K562 (cell line): ENCODE measurements around the gene NBEAL1. TPM values are rescaled to one million over a fixed set of nuclear protein-coding genes. Genes with fewer than 3 reads are reported as not detected.

Experiments used
- ATAC-seq: fragments of 200-7000 bp; cut with Tn5 transposase; 3 replicates; pipeline ENCODE4 v1.9.1; 2020; ENCODE audit warnings: moderate library complexity
- BruUV-seq: library from RNA; stranded (reverse); fragments of 400-500 nt; replicated peaks from 2 replicates; lab custom pipeline; 2021; lab: Mats Ljungman, UMichigan
- CTCF ChIA-PET: fragments of 300-600 bp; formaldehyde crosslinking; extraction: SDS; loops from one replicate; lab custom pipeline; 2021; ENCODE audit warnings: low intra/inter-chr PET ratio; lab: Yijun Ruan, JAX
- POLR2A ChIA-PET: fragments of 300-600, 350-650 bp; sonication (Branson Sonifier 250); formaldehyde crosslinking; extraction: SDS; loops from one replicate; lab custom pipeline; 2021; ENCODE audit warnings: antibody characterized with exemption, inconsistent platforms; lab: Yijun Ruan, JAX
- DNase-seq, 4 experiments: peaks; one replicate each; pipeline versions ENCODE4 v3.0.0 to v3.0.0-alpha.2; 2011 to 2018; ENCODE audit warnings: low spot score in 3 of 4, mixed read lengths in 3 of 4; ENCODE audit errors: extremely low read depth in 1 of 4
- FAIRE-seq: peaks from 2 replicates; lab custom pipeline; 2011; peaks lifted over from hg19 to GRCh38; lab: Jason Lieb, UNC
- H2AFZ ChIP-seq: 2 replicates; pipeline ENCODE4 v1.6.0; 2011; ENCODE audit warnings: low read depth, low read length, control low read depth, inconsistent platforms
- H3K27ac ChIP-seq: fragments of 200-600 bp; 3 replicates; pipeline ENCODE4 v1.8.0; 2011; ENCODE audit warnings: low read depth, mild to moderate bottlenecking, control low read depth, inconsistent platforms, low read length, moderate library complexity, mixed read lengths; ENCODE audit errors: extremely low read depth
- H3K27me3 ChIP-seq, 2 experiments: fragments of 300-600 bp in 1 of 2; 2 replicates in 1 of 2; 3 replicates in 1 of 2; pipeline versions ENCODE4 v1.6.0 to v1.8.0; 2011; ENCODE audit warnings: inconsistent platforms in 2 of 2, low read length in 2 of 2, mild to moderate bottlenecking in 1 of 2, mixed read lengths in 1 of 2, moderate library complexity in 1 of 2; ENCODE audit not compliant: control insufficient read depth in 2 of 2, insufficient read depth in 2 of 2
- H3K36me3 ChIP-seq: fragments of 300-600 bp; 3 replicates; pipeline ENCODE4 v1.8.0; 2011; ENCODE audit warnings: mild to moderate bottlenecking, low read length, inconsistent platforms; ENCODE audit not compliant: control insufficient read depth, insufficient read depth
- H3K4me1 ChIP-seq, 2 experiments: fragments of 200-600 bp in 1 of 2; replicated peaks in 1 of 2; 2 replicates in 1 of 2; 3 replicates in 1 of 2; pipeline versions ENCODE4 v1.5.1 to v1.8.0; 2011; ENCODE audit warnings: inconsistent platforms in 2 of 2, low read length in 2 of 2, mild to moderate bottlenecking in 1 of 2, mixed read lengths in 1 of 2, moderate library complexity in 1 of 2; ENCODE audit not compliant: control insufficient read depth in 2 of 2, insufficient read depth in 2 of 2
- H3K4me2 ChIP-seq: 2 replicates; pipeline ENCODE4 v1.6.1; 2011; ENCODE audit warnings: low read length, control low read depth, inconsistent platforms, mixed read lengths; ENCODE audit not compliant: insufficient read depth
- H3K4me3 ChIP-seq: fragments of 200-600 bp; sonication (generic), shearing (Covaris generic); 2 replicates; pipeline ENCODE4 v1.5.1; 2016; ENCODE audit warnings: control low read depth, inconsistent platforms
- H3K79me2 ChIP-seq: fragments of 200-600 bp; 3 replicates; pipeline ENCODE4 v1.8.0; 2011; ENCODE audit warnings: low read length, inconsistent platforms; ENCODE audit not compliant: control insufficient read depth, insufficient read depth
- H3K9ac ChIP-seq, 2 experiments: 2 replicates each; pipeline versions ENCODE4 v1.6.0 to v1.6.1; 2011; ENCODE audit warnings: low read depth in 2 of 2, low read length in 2 of 2, control low read depth in 1 of 2, inconsistent platforms in 1 of 2, mild to moderate bottlenecking in 1 of 2, mixed read lengths in 1 of 2; ENCODE audit not compliant: insufficient read depth in 1 of 2
- H3K9me1 ChIP-seq: one replicate; pipeline ENCODE4 v1.6.0; 2011; ENCODE audit warnings: inconsistent platforms, mild to moderate bottlenecking, low read length, moderate library complexity; ENCODE audit not compliant: control insufficient read depth, insufficient read depth
- H3K9me3 ChIP-seq: replicated peaks from 2 replicates; pipeline ENCODE4 v1.5.1; 2011; ENCODE audit warnings: low read depth, low read length, inconsistent platforms; ENCODE audit not compliant: control insufficient read depth, insufficient read depth
- H4K20me1 ChIP-seq: replicated peaks from 2 replicates; pipeline ENCODE4 v1.6.1; 2011; ENCODE audit warnings: low read length, inconsistent platforms, mixed read lengths; ENCODE audit not compliant: control insufficient read depth, insufficient read depth
- MEIS2 ChIP-seq: fragments of 450-650 bp; IDR thresholded peaks from 2 replicates; pipeline ENCODE4 v1.6.1; 2014; ENCODE audit warnings: mild to moderate bottlenecking; ENCODE audit not compliant: partially characterized antibody
- ZNF384 ChIP-seq: IDR thresholded peaks from 2 replicates; pipeline ENCODE4 v1.6.1; 2012; ENCODE audit warnings: low read depth, low read length, improper control_type of control experiment
- ZNF583 ChIP-seq: fragments of 250-450 bp; sonication (Bioruptor Pico); IDR thresholded peaks from 2 replicates; pipeline ENCODE4 v1.4.0; 2020
- WGBS: fragments of 100-300 bp; shearing (Covaris generic); methylation state at CpG from one replicate; pipeline ENCODE4 v1.1.6; 2016; ENCODE audit warnings: low coverage, mixed read lengths; ENCODE audit not compliant: insufficient coverage; ENCODE audit errors: missing lambda C conversion rate; 5-methylcytosine and 5-hydroxymethylcytosine counted together
- in situ Hi-C: fragments of 300-500 bp; cut with MboI; formaldehyde crosslinking; loops from 4 replicates; pipeline ENCODE4 v1.15.0; 2018; ENCODE audit warnings: inconsistent platforms, mixed read lengths
- intact Hi-C: fragments of 100-400 bp; cut with micrococcal nuclease; formaldehyde crosslinking; loops from 2 replicates; pipeline ENCODE4 v1.14.2; 2022
- polyA plus RNA-seq, 8 experiments: library from polyadenylated mRNA; depleted of rRNA in 4 of 8; stranded (reverse) in 5 of 8; unstranded in 3 of 8; fragments of >200 nt; fragmentation: Nextera tagmentation in 2 of 8; fragmentation: Illumina TruSeq in 1 of 8; extraction: Ambion mirVana in 2 of 8; extraction: Trizol in 1 of 8; gene quantifications; 2 replicates each; pipeline versions ENCODE4 v1.2.1 to v1.2.3, GENCODE V29; 2011 to 2014; ENCODE audit warnings: inconsistent platforms in 1 of 8, missing spikeins in 1 of 8
- total RNA-seq, 7 experiments: library from RNA; depleted of rRNA in 6 of 7; stranded (reverse); fragments of >200 nt in 6 of 7; fragmentation: Illumina TruSeq in 2 of 7; extraction: Trizol in 2 of 7; gene quantifications; 2 replicates each; pipeline versions ENCODE4 v1.2.1 to v1.2.3, GENCODE V29; 2011 to 2021; ENCODE audit warnings: low replicate concordance in 1 of 7
- TF ChIP-seq, protein P1 (sequence below): fragments of 250-450 bp; sonication (Bioruptor Pico); IDR thresholded peaks from 2 replicates; pipeline ENCODE4 v1.8.0; 2022; ENCODE audit warnings: inconsistent platforms, mild to moderate bottlenecking, moderate library complexity, borderline replicate concordance

Gene NBEAL1
- total and polyA plus RNA-seq, 9 of the 15 experiments (the other 6 are each of a cell fraction or from before 2014, with no cell fraction given), result 2.1 to 13.5 (median 7.3) TPM

DNA sequence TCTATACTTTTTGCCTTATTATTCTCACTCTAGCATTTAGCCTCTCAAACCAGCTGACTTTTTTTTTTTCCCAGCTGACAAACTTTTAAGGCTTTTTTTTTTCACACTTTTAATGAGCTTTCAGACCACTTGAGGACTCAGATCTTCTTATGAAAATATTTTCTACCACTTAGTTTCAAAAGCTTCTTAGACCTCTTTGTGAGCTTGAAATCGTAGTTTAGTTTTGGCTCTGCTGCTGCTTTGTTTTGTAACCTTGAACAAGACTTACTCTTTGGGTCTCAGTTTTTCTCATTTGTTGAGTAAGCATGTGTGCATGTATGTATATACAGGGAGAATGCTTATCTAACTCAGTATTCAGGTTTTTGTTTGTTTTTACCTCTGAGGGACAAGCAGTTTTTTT is 3.5 kb downstream of the NBEAL1 start:
- CTCF ChIA-PET, result no interaction called here

DNA sequence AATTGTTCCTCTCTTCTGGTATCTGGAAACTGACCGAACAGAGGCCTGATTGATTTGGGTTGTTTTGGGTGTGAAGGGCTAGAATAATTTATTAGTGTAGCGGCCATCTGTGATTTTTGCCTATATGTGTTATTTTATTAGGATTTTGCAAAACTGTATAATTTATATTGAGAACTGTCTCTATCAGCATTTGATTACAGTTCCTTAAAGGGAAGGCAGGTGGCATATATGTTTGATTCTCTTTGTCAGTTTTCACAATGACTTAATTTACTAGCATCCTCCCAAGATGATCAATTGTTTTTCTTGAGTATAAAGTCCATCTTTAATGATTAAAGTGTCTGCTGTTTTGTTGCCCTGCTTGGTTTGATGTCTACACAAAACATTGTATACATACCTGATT is 4.5 kb downstream of the NBEAL1 start:
- no peak overlapping the region for H3K27ac ChIP-seq
- POLR2A ChIA-PET, result no interaction called here
- no peaks in the 10 kb centered on the region for H4K20me1 ChIP-seq
- no peak overlapping the region for H3K4me3 ChIP-seq
- H3K27me3 ChIP-seq, result no peaks in the 10 kb centered on the region
- intact Hi-C loops, result loop anchor here (5.0 to 10.0 kb wide), 2 partner anchors 67 to 216 kb away; partner anchors contain the start of gene CYP20A1
- no peak for DNase-seq
- H2AFZ ChIP-seq, result no peak overlapping the region
- no peaks in the 10 kb centered on the region for H3K9me1 ChIP-seq
- no peak for FAIRE-seq
- H3K36me3 ChIP-seq, result peaks cover 3% of the 10 kb centered on the region; the same call in 1 of the 3 replicates
- 47% methylated on average over 2 of the region's 2 CpGs for WGBS
- peak; percentile 12 for TF ChIP-seq MEIS2
- TF ChIP-seq ZNF583 (CRISPR knock-in tag), result no peak
- H3K9ac ChIP-seq, result peak overlapping the region in 1 of 2 experiments; percentile 58; a peak in 1 of 4 replicates
- peak overlapping the region; percentile 69 for H3K4me2 ChIP-seq
- no peaks in the 10 kb centered on the region for H3K9me3 ChIP-seq
- H3K4me1 ChIP-seq, result peaks cover 4 to 7% of the 10 kb centered on the region in 2 experiments
- H3K79me2 ChIP-seq, result peaks cover 55% of the 10 kb centered on the region
- in situ Hi-C loops, result no loop called here
- no TSS peak for BruUV-seq
- CTCF ChIA-PET, result no interaction called here
- ATAC-seq, result no peak

More for the DNA sequence above, 3.5 kb downstream of the NBEAL1 start:
- TF ChIP-seq, protein P1, sequence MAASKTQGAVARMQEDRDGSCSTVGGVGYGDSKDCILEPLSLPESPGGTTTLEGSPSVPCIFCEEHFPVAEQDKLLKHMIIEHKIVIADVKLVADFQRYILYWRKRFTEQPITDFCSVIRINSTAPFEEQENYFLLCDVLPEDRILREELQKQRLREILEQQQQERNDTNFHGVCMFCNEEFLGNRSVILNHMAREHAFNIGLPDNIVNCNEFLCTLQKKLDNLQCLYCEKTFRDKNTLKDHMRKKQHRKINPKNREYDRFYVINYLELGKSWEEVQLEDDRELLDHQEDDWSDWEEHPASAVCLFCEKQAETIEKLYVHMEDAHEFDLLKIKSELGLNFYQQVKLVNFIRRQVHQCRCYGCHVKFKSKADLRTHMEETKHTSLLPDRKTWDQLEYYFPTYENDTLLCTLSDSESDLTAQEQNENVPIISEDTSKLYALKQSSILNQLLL (CRISPR knock-in tag), result no peak
- peak; percentile 37; the same call in 1 of the 2 replicates for TF ChIP-seq ZNF384
- ATAC-seq, result no peak
- peak overlapping the region; percentile 53; the same call in 1 of the 2 replicates for H2AFZ ChIP-seq
- peak overlapping the region; percentile 60 for H3K4me2 ChIP-seq
- peak in 1 of 4 experiments; percentile 14 for DNase-seq
- H3K4me3 ChIP-seq, result peak overlapping the region; percentile 23
- intact Hi-C loops, result loop anchor here (5.0 to 10.0 kb wide), 2 partner anchors 66 to 217 kb away; partner anchors contain the start of gene CYP20A1
- H3K27ac ChIP-seq, result peak overlapping the region; percentile 57; the same call in 2 of the 3 replicates
- POLR2A ChIA-PET, result no interaction called here
- H3K36me3 ChIP-seq, result peaks cover 3% of the 10 kb centered on the region; the same call in 1 of the 3 replicates
- FAIRE-seq, result peak; percentile 19
- H4K20me1 ChIP-seq, result no peaks in the 10 kb centered on the region
- in situ Hi-C loops, result no loop called here
- H3K27me3 ChIP-seq, result no peaks in the 10 kb centered on the region
- H3K9me3 ChIP-seq, result no peaks in the 10 kb centered on the region
- H3K4me1 ChIP-seq, result peaks cover 7% of the 10 kb centered on the region in 2 experiments
- no TSS peak for BruUV-seq
- H3K79me2 ChIP-seq, result peaks cover 55% of the 10 kb centered on the region
- H3K9ac ChIP-seq, result peak overlapping the region in 1 of 2 experiments; percentile 58; a peak in 2 of 4 replicates
- H3K9me1 ChIP-seq, result no peaks in the 10 kb centered on the region
- WGBS, result 40% methylated on average over 1 of the region's 1 CpG
